Breast epithelium (tissue), 3 donors: ENCODE data around the gene RMND1.

ENCODE experiments used
- CTCF ChIP-seq, 3 donors: fragments of 450-650 bp; IDR thresholded peaks; one replicate each; pipeline ENCODE4 v1.5.1; 2016 to 2017; ENCODE audit warnings: antibody characterized with exemption in 3 of 3, mild to moderate bottlenecking in 3 of 3, moderate library complexity in 3 of 3
- POLR2A ChIP-seq: fragments of 450-650 bp; IDR thresholded peaks from one replicate; pipeline ENCODE4 v1.6.1; 2016; ENCODE audit warnings: antibody characterized with exemption, mild to moderate bottlenecking, moderate library complexity
- POLR2AphosphoS5 ChIP-seq, 3 donors: sonication (generic); formaldehyde crosslinking; IDR thresholded peaks; one replicate each; pipeline ENCODE4 v1.6.1; 2017; ENCODE audit warnings: antibody characterized with exemption in 3 of 3

GRCh38 chr6:151451417-151451949 is 443 bp downstream of the RMND1 start:
- no peak for TF ChIP-seq CTCF (IDR thresholded peaks at IDR 0.05)
- no peak for TF ChIP-seq POLR2AphosphoS5 (IDR thresholded peaks at IDR 0.05)
- no peak for TF ChIP-seq POLR2A
